ENCODE data around the gene THAP7. TPM values are rescaled to one million over a fixed set of nuclear protein-coding genes. Genes with fewer than 3 reads are reported as not detected.
A peak's percentile ranks its signal among the peaks of the same experiment; 100 is the strongest.

THAP7 gene
- polyA plus RNA-seq, 1 donor = 19.8 TPM

- DNase-seq = no peak
Observed at GRCh38 chr22:20993304-20994127, 8.4 kb downstream of the THAP7 start.

- no peak for DNase-seq
Observed at GRCh38 chr22:20992456-20993303, 9.2 kb downstream of the THAP7 start.

GRCh38 chr22:20992056-20992442, 9.9 kb downstream of the THAP7 start:
- no peak for DNase-seq

- no peak for DNase-seq
Observed at GRCh38 chr22:20991252-20992055, 10.5 kb downstream of the THAP7 start.

- DNase-seq = no peak
Observed at GRCh38 chr22:20990184-20991180, 11.4 kb downstream of the THAP7 start.

- DNase-seq = no peak
Observed at GRCh38 chr22:20989323-20990138, 12.4 kb downstream of the THAP7 start.

GRCh38 chr22:20988573-20989322, 13.2 kb downstream of the THAP7 start:
- DNase-seq = no peak

- DNase-seq = no peak
Observed at GRCh38 chr22:20987375-20987774, 14.5 kb downstream of the THAP7 start.

- no peak for DNase-seq
Observed at GRCh38 chr22:20986365-20986764, 15.6 kb downstream of the THAP7 start.

- DNase-seq = no peak
Observed at GRCh38 chr22:20985720-20986119, 16.2 kb downstream of the THAP7 start.

- DNase-seq = no peak
Observed at GRCh38 chr22:20983081-20983771, 18.7 kb downstream of the THAP7 start.

GRCh38 chr22:20982563-20982882, 19.4 kb downstream of the THAP7 start:
- DNase-seq = no peak

- peak; percentile 91 for DNase-seq
Observed at GRCh38 chr22:20981787-20982562, 19.9 kb downstream of the THAP7 start, which contains the start of gene LZTR1. Gene LZTR1 (plus strand): TSS chr22:20982297. CDS start chr22:20982372, 75 bp downstream.

- no peak for DNase-seq
Observed at GRCh38 chr22:20980938-20981722, 20.8 kb downstream of the THAP7 start.

GRCh38 chr22:20980523-20980922, 21.4 kb downstream of the THAP7 start:
- DNase-seq = no peak

- no peak for DNase-seq
Observed at GRCh38 chr22:20979940-20980453, 21.9 kb downstream of the THAP7 start.

GRCh38 chr22:20979243-20979809, 22.6 kb downstream of the THAP7 start:
- no peak for DNase-seq
